LHCN-M2 (cell line): ENCODE measurements around the gene SLC25A28. TPM values are rescaled to one million over a fixed set of nuclear protein-coding genes. Genes with fewer than 3 reads are reported as not detected.

ENCODE experiments used
- DNase-seq: peaks from one replicate; pipeline ENCODE4 v3.0.0-alpha.2; 2012; ENCODE audit warnings: low read depth
- total RNA-seq: library from RNA; depleted of rRNA; stranded (reverse); fragments of >200 nt; gene quantifications from 2 replicates; pipeline ENCODE4 v1.2.3, GENCODE V29; 2014; rRNA removed

SLC25A28 gene
- total RNA-seq, 1 experiment from 2014 or later: 16.0 TPM

GRCh38 chr10:99590799-99591198, 29.4 kb downstream of the SLC25A28 start:
- DNase-seq: no peak

DNA sequence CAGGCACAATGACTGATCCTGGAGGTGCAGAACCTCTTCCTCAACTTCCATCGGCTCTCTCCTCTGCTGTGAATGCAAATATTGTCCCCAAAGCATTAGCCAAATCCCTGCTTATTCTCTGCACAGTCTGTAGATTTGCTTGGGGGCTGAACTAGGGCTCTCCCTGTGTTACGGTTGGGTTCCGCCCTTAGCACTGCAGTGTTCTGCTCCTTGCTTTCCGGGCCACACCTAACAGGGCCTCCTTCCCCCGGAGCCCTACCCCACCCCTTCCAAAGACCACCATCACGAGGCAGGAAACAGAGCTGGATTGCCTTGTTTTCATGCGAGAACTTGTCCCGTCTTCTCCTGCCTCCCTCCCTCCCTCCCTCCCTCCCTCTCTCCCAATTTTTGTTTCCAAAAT, 36.6 kb downstream of the SLC25A28 start:
- DNase-seq: no peak

DNA sequence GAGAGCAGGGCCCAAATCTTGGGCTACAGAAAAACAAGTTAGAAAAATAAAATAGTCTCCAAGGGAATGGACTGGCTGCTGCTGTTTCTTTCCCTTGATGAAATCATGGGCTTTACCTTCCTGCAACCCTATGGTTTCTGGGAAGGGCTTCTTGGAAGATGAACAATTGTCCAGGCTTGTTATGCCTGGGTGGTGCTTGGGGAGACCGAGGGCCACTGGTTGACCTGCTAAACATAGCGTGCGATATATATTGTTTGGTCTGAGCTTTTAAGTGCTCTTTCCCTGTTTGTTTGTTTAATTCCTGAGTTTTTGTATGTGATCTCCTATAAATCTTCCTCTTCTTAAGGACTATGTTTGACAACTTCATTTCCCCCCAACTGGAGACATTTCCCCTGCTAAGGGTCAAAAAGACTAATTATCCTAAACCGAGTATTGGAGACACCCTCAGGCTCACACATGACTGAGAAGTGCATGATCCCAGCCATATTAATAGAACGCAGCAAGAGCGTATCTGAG, 37.9 kb downstream of the SLC25A28 start:
- no peak for DNase-seq

- no peak for DNase-seq
Observed at GRCh38 chr10:99579971-99580370, 40.3 kb downstream of the SLC25A28 start.

DNA sequence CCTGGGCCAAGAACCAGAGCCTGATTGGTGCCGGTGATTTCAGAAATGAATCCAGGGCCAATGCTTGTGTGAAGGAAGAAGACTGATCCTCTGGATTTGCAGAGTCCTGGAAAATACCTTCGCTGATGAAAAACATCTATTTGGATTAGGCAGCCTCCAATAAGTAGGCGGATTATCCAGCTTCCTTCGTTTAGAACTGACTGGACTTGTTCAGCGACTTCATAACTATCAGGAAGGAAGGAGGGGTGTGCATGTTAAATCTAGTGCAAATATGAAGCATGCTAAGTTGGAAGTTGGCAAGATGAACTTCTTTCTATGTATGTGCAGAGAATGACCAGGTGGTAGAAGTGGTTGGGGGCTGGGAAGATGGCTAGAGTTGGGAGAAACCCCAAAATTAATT, 46.4 kb downstream of the SLC25A28 start:
- DNase-seq: no peak

- DNase-seq: no peak
Observed at GRCh38 chr10:99571816-99572215, 48.4 kb downstream of the SLC25A28 start.

DNA sequence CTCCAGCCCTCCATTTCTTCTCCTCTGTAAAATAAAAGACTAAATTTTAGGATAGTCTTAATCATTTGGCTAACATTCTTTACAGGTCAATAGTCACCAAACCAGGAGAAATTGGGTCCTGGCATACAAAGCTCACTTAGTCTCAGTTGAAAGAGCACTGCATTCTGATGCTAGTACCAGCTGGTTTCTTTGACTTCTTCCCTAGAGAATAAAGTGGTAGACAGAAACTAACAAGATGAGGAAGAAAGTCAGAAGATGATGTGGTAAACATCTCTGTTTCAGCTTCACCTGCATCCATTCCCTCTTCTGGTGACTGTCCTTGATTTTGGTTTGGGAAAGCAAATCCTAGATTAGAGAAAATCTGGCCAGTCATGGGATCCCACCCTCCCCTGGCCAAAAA, 50.3 kb downstream of the SLC25A28 start:
- DNase-seq: no peak

- DNase-seq: no peak
Observed at GRCh38 chr10:99569253-99569939, 50.8 kb downstream of the SLC25A28 start.

DNA sequence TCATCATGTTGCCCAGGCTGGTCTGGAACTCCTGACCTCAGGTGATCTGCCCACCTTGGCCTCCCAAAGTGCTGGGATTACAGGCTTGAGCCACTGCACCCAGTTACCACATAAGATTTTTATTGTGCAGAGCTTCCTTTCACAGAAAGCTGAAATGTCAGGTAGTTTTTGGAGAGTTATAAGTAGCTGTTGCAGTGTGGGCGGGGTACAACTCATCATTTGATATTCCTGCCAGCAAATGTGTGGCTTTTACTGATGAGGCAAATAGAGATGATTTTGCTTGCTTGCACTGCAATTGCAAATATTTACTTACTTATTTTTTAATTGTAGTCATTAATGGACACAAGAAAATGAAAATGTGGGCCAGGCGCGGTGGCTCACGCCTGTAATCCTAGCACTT, 55.1 kb downstream of the SLC25A28 start:
- no peak for DNase-seq

GRCh38 chr10:99564361-99564760, 55.9 kb downstream of the SLC25A28 start:
- no peak for DNase-seq

- DNase-seq: no peak
Observed at GRCh38 chr10:99562631-99563030, 57.6 kb downstream of the SLC25A28 start.

Other genes with a start within 250 kb of the SLC25A28 start
- gene GOT1, start 189.8 kb downstream of the SLC25A28 start, total RNA-seq: 20.0 and 22.0 TPM in 2 replicates
- gene NKX2-3, start 87.5 kb downstream of the SLC25A28 start, total RNA-seq: 0.19 TPM in 1 of 2 replicates, not detected in the other
- 7.4 and 8.0 TPM in 2 replicates for gene ENTPD7, start 39.1 kb upstream of the SLC25A28 start, total RNA-seq
- gene COX15, start 111.7 kb upstream of the SLC25A28 start, total RNA-seq: 37.7 and 39.0 TPM in 2 replicates
- gene CUTC, start 111.8 kb upstream of the SLC25A28 start, total RNA-seq: 18.9 and 20.6 TPM in 2 replicates
- gene ABCC2, start 162.2 kb upstream of the SLC25A28 start, total RNA-seq: 0.34 and 0.58 TPM in 2 replicates